ENCODE measurements around the gene MCM9.

DNA sequence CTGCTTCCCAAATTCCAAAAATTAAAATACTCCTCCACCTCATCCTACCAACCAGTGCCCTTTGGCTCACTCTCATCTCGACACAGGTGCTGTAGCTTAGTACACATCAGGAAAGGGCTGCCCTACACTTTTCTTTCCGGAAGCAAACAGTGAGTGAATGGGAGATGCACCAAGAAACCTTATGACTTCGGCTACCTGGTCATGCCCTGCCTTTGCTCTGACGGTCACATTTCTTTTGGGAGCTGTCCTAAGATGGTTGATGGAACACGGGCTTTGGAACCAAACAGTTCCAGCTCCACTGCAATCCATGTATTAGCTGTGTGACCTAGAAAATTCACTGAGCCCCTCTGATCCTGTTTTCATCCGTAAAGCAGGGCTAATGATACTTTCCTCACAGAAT, 133.7 kb downstream of the MCM9 start:
- TF ChIP-seq, protein P1, sequence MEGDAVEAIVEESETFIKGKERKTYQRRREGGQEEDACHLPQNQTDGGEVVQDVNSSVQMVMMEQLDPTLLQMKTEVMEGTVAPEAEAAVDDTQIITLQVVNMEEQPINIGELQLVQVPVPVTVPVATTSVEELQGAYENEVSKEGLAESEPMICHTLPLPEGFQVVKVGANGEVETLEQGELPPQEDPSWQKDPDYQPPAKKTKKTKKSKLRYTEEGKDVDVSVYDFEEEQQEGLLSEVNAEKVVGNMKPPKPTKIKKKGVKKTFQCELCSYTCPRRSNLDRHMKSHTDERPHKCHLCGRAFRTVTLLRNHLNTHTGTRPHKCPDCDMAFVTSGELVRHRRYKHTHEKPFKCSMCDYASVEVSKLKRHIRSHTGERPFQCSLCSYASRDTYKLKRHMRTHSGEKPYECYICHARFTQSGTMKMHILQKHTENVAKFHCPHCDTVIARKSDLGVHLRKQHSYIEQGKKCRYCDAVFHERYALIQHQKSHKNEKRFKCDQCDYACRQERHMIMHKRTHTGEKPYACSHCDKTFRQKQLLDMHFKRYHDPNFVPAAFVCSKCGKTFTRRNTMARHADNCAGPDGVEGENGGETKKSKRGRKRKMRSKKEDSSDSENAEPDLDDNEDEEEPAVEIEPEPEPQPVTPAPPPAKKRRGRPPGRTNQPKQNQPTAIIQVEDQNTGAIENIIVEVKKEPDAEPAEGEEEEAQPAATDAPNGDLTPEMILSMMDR (IDR thresholded peaks at IDR 0.05): no peak
- TF ChIP-seq POLR2A (IDR thresholded peaks at IDR 0.05): no peak

Measured in Peyer's patch (tissue), 4 donors.